ENCODE results near the gene NR1H4.

- no peak for TF ChIP-seq CTCF (IDR thresholded peaks at IDR 0.05)
- TF ChIP-seq POLR2AphosphoS5 (IDR thresholded peaks at IDR 0.05) = no peak
These were observed 90.4 kb downstream of the NR1H4 start for GRCh38 chr12:100564090-100564489.

All from prostate gland (tissue), 2 donors.